CD8-positive, alpha-beta memory T cell (primary cell): ENCODE results near the gene CDC42BPB. TPM values are rescaled to one million over a fixed set of nuclear protein-coding genes. Genes with fewer than 3 reads are reported as not detected.

Experiments used
- CTCF ChIA-PET: fragments of 350-600 bp; sonication (Branson Sonifier 250); formaldehyde crosslinking; loops from one replicate; lab custom pipeline; 2021; ENCODE audit warnings: antibody characterized with exemption; lab: Charles Lee
- POLR2A ChIA-PET: fragments of 350-600 bp; sonication (Branson Sonifier 250); formaldehyde crosslinking; loops from one replicate; lab custom pipeline; 2021; ENCODE audit warnings: antibody characterized with exemption; lab: Charles Lee
- DNase-seq, 5 donors: peaks; one replicate each; pipeline versions ENCODE4 v3.0.0 to v3.0.0-alpha.2; 2020 to 2022; ENCODE audit warnings: mixed read lengths in 1 of 5
- H3K27ac ChIP-seq: one replicate; pipeline ENCODE4 v1.7.0; 2013; ENCODE audit warnings: low read depth, mild to moderate bottlenecking, low read length, moderate library complexity
- H3K27me3 ChIP-seq: 2 replicates; pipeline ENCODE4 v1.7.0; 2013; ENCODE audit warnings: low read length, mild to moderate bottlenecking; ENCODE audit not compliant: insufficient read depth, poor library complexity, severe bottlenecking
- H3K36me3 ChIP-seq: 2 replicates; pipeline ENCODE4 v1.7.0; 2013; ENCODE audit warnings: mild to moderate bottlenecking, low read length, moderate library complexity; ENCODE audit not compliant: insufficient read depth
- H3K4me1 ChIP-seq: 2 replicates; pipeline ENCODE4 v1.7.0; 2013; ENCODE audit warnings: mild to moderate bottlenecking, low read length, moderate library complexity; ENCODE audit not compliant: insufficient read depth
- H3K4me3 ChIP-seq: 2 replicates; pipeline ENCODE4 v1.7.0; 2013; ENCODE audit warnings: mild to moderate bottlenecking, low read length
- H3K9me3 ChIP-seq: 2 replicates; pipeline ENCODE4 v1.7.0; 2013; ENCODE audit warnings: mild to moderate bottlenecking, low read length
- H3K27ac Mint-ChIP-seq, 8 donors: one replicate each; pipeline ENCODE4 v1.8.0; 2020 to 2021; ENCODE audit warnings: mixed read lengths in 8 of 8, mild to moderate bottlenecking in 6 of 8, inconsistent platforms in 3 of 8, moderate library complexity in 3 of 8
- H3K27me3 Mint-ChIP-seq, 2 donors: one replicate each; pipeline ENCODE4 v1.8.0; 2020 to 2021; ENCODE audit warnings: mixed read lengths in 2 of 2, mild to moderate bottlenecking in 1 of 2, moderate library complexity in 1 of 2
- H3K36me3 Mint-ChIP-seq, 3 donors: one replicate each; pipeline ENCODE4 v1.8.0; 2020 to 2021; ENCODE audit warnings: mixed read lengths in 3 of 3, inconsistent platforms in 1 of 3, mild to moderate bottlenecking in 1 of 3
- H3K4me1 Mint-ChIP-seq, 3 donors: one replicate each; pipeline ENCODE4 v1.8.0; 2020 to 2021; ENCODE audit warnings: mixed read lengths in 3 of 3, inconsistent platforms in 1 of 3, mild to moderate bottlenecking in 1 of 3
- H3K4me3 Mint-ChIP-seq, 7 donors: one replicate each; pipeline ENCODE4 v1.8.0; 2020 to 2021; ENCODE audit warnings: mixed read lengths in 7 of 7, mild to moderate bottlenecking in 6 of 7, moderate library complexity in 4 of 7, inconsistent platforms in 2 of 7
- H3K9me3 Mint-ChIP-seq, 5 donors: one replicate each; pipeline ENCODE4 v1.8.0; 2020 to 2022; ENCODE audit warnings: mixed read lengths in 5 of 5, mild to moderate bottlenecking in 3 of 5, moderate library complexity in 2 of 5, inconsistent platforms in 1 of 5
- polyA plus RNA-seq: library from polyadenylated mRNA; unstranded; fragments of 300-500 nt; fragmentation: Illumina TruSeq; gene quantifications from one replicate; pipeline ENCODE4 v1.2.3, GENCODE V29; 2021
- total RNA-seq, 2 experiments: library from RNA; stranded (reverse); gene quantifications; one replicate each; pipeline ENCODE4 v1.2.3, GENCODE V29; 2021

Gene CDC42BPB
- total and polyA plus RNA-seq, 3 experiments from 2014 or later, result 0.32 to 2.9 (median 1.6) TPM

- no peak overlapping the region for H3K4me3 Mint-ChIP-seq
- no peak for DNase-seq
- H3K9me3 Mint-ChIP-seq, result no peaks in the 10 kb centered on the region
- POLR2A ChIA-PET, result no interaction called here
- CTCF ChIA-PET, result no interaction called here
- H3K27ac ChIP-seq, result no peak overlapping the region
- no peaks in the 10 kb centered on the region for H3K4me1 Mint-ChIP-seq
- no peak overlapping the region for H3K4me3 ChIP-seq
- no peak overlapping the region for H3K27ac Mint-ChIP-seq
- H3K9me3 ChIP-seq, result no peaks in the 10 kb centered on the region
- no peaks in the 10 kb centered on the region for H3K27me3 ChIP-seq
- H3K36me3 Mint-ChIP-seq, result peaks cover 0 to 12% (median 3%) of the 10 kb centered on the region in 3 donors
- no peaks in the 10 kb centered on the region for H3K36me3 ChIP-seq
- H3K27me3 Mint-ChIP-seq, result no peaks in the 10 kb centered on the region
- no peaks in the 10 kb centered on the region for H3K4me1 ChIP-seq
Measured at GRCh38 chr14:102914474-102915291, 142.7 kb downstream of the CDC42BPB start.

GRCh38 chr14:102913341-102914211 is 143.8 kb downstream of the CDC42BPB start:
- CTCF ChIA-PET, result interaction anchor here (0.6 kb wide), 1 partner anchor 1810 kb away, joined by 3 read pairs; no protein-coding TSS in a partner anchor
- H3K27ac Mint-ChIP-seq, result no peak overlapping the region
- POLR2A ChIA-PET, result interaction anchor here (0.6 kb wide), 1 partner anchor 202 kb away, joined by 3 read pairs; no protein-coding TSS in a partner anchor

GRCh38 chr14:102911991-102912761 is 145.2 kb downstream of the CDC42BPB start:
- ChIA-PET CTCF (no interaction called here), POLR2A (interaction anchor here (0.7 kb wide), 1 partner anchor 13 kb away, joined by 6 read pairs; no protein-coding TSS in a partner anchor)
- H3K9me3 Mint-ChIP-seq, result no peaks in the 10 kb centered on the region
- Histone ChIP-seq H3K4me3 (no peak overlapping the region), H3K9me3 (no peaks in the 10 kb centered on the region), H3K4me1 (no peaks in the 10 kb centered on the region), H3K36me3 (no peaks in the 10 kb centered on the region), H3K27me3 (no peaks in the 10 kb centered on the region), H3K27ac (no peak overlapping the region)
- no peak overlapping the region for H3K27ac Mint-ChIP-seq
- no peaks in the 10 kb centered on the region for H3K4me1 Mint-ChIP-seq
- no peak overlapping the region for H3K4me3 Mint-ChIP-seq
- no peaks in the 10 kb centered on the region for H3K27me3 Mint-ChIP-seq
- peak in 1 of 5 donors; percentile 43 for DNase-seq
- H3K36me3 Mint-ChIP-seq, result peaks cover 0 to 27% (median 4%) of the 10 kb centered on the region in 3 donors

More at GRCh38 chr14:102913341-102914211, 143.8 kb downstream of the CDC42BPB start:
- Mint-ChIP-seq H3K9me3 (no peaks in the 10 kb centered on the region), H3K27me3 (no peaks in the 10 kb centered on the region), H3K36me3 (peaks cover 0 to 17% (median 3%) of the 10 kb centered on the region in 3 donors), H3K4me3 (no peak overlapping the region), H3K4me1 (no peaks in the 10 kb centered on the region)
- H3K4me3 ChIP-seq, result no peak overlapping the region
- peak in 1 of 5 donors; percentile 35 for DNase-seq
- H3K36me3 ChIP-seq, result no peaks in the 10 kb centered on the region
- no peaks in the 10 kb centered on the region for H3K4me1 ChIP-seq
- no peaks in the 10 kb centered on the region for H3K27me3 ChIP-seq
- no peaks in the 10 kb centered on the region for H3K9me3 ChIP-seq
- no peak overlapping the region for H3K27ac ChIP-seq

GRCh38 chr14:102911541-102911951 is 145.8 kb downstream of the CDC42BPB start:
- H3K27ac ChIP-seq, result no peak overlapping the region
- no peaks in the 10 kb centered on the region for H3K9me3 Mint-ChIP-seq
- H3K4me1 ChIP-seq, result no peaks in the 10 kb centered on the region
- H3K27ac Mint-ChIP-seq, result no peak overlapping the region
- no peaks in the 10 kb centered on the region for H3K27me3 ChIP-seq
- no peak overlapping the region for H3K4me3 Mint-ChIP-seq
- ChIA-PET POLR2A (no interaction called here), CTCF (no interaction called here)
- peak in 1 of 5 donors; percentile 17 for DNase-seq
- H3K9me3 ChIP-seq, result no peaks in the 10 kb centered on the region
- no peak overlapping the region for H3K4me3 ChIP-seq
- H3K36me3 Mint-ChIP-seq, result peaks cover 0 to 32% (median 4%) of the 10 kb centered on the region in 3 donors
- no peaks in the 10 kb centered on the region for H3K27me3 Mint-ChIP-seq
- no peaks in the 10 kb centered on the region for H3K36me3 ChIP-seq
- H3K4me1 Mint-ChIP-seq, result no peaks in the 10 kb centered on the region

- H3K4me3 Mint-ChIP-seq, result no peak overlapping the region
- H3K36me3 Mint-ChIP-seq, result peaks cover 0 to 42% (median 8%) of the 10 kb centered on the region in 3 donors
- no peak for DNase-seq
- H3K27ac Mint-ChIP-seq, result no peak overlapping the region
- Histone ChIP-seq H3K4me1 (no peaks in the 10 kb centered on the region), H3K9me3 (no peaks in the 10 kb centered on the region), H3K4me3 (no peak overlapping the region), H3K27me3 (no peaks in the 10 kb centered on the region), H3K36me3 (no peaks in the 10 kb centered on the region), H3K27ac (no peak overlapping the region)
- POLR2A ChIA-PET, result no interaction called here
- CTCF ChIA-PET, result no interaction called here
- H3K9me3 Mint-ChIP-seq, result no peaks in the 10 kb centered on the region
- no peaks in the 10 kb centered on the region for H3K4me1 Mint-ChIP-seq
- no peaks in the 10 kb centered on the region for H3K27me3 Mint-ChIP-seq
Measured at GRCh38 chr14:102910442-102910841, 146.9 kb downstream of the CDC42BPB start.

DNA sequence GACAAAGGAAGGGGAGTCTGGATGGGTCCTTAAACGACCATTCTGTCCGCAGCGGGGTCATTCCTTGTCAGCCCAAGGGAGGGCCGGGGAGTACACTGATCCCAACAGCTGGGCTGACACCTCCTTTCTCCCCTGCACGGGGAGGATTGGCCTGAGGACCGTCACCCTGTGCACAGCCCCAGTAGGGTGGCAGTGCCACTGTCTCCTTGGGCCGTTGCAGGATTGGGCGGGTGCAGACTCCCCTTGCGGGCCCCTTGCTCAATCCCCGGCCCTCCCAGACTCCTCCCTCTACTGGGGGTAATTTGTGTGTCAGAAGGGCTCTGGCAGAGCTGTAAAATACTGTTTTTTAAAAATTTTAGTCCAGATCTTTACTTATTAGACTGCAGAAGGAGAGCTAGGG is 147.4 kb downstream of the CDC42BPB start:
- no peak overlapping the region for H3K4me3 Mint-ChIP-seq
- CTCF ChIA-PET, result no interaction called here
- Histone ChIP-seq H3K27me3 (no peaks in the 10 kb centered on the region), H3K27ac (no peak overlapping the region), H3K4me1 (no peaks in the 10 kb centered on the region), H3K9me3 (no peaks in the 10 kb centered on the region), H3K36me3 (no peaks in the 10 kb centered on the region), H3K4me3 (no peak overlapping the region)
- POLR2A ChIA-PET, result no interaction called here
- H3K27ac Mint-ChIP-seq, result no peak overlapping the region
- no peaks in the 10 kb centered on the region for H3K27me3 Mint-ChIP-seq
- no peaks in the 10 kb centered on the region for H3K9me3 Mint-ChIP-seq
- peaks cover 0 to 47% (median 8%) of the 10 kb centered on the region in 3 donors for H3K36me3 Mint-ChIP-seq
- no peaks in the 10 kb centered on the region for H3K4me1 Mint-ChIP-seq
- no peak for DNase-seq

DNA sequence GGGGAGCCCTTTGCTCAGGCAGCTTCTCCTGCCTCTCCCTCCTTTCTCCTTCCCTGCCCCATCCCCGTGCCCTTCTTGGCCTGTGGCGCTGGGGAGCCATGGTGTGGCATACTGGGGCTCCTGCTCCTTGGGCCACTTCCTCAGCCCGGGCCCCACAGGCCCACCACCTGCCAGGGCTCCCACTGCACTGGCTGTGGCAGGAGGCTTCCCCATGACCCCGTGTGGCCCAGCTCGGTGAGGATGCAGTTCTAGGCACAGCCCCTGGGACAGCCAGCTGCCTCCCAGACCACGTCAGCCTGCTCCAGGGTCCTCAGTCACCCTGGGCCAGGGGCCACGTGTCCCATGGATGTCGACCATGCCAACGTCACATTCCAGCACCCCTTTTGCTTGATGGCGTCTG is 147.9 kb downstream of the CDC42BPB start:
- Histone ChIP-seq H3K4me1 (no peaks in the 10 kb centered on the region), H3K27me3 (no peaks in the 10 kb centered on the region), H3K27ac (no peak overlapping the region), H3K9me3 (no peaks in the 10 kb centered on the region), H3K36me3 (no peaks in the 10 kb centered on the region), H3K4me3 (no peak overlapping the region)
- Mint-ChIP-seq H3K9me3 (no peaks in the 10 kb centered on the region), H3K4me1 (no peaks in the 10 kb centered on the region), H3K4me3 (no peak overlapping the region), H3K36me3 (peaks cover 0 to 47% (median 8%) of the 10 kb centered on the region in 3 donors), H3K27ac (peak overlapping the region in 1 of 8 donors; percentile 69), H3K27me3 (no peaks in the 10 kb centered on the region)
- DNase-seq, result no peak
- CTCF ChIA-PET, result no interaction called here
- POLR2A ChIA-PET, result no interaction called here
